Type B pancreatic cell (in vitro differentiated cells): ENCODE data around the gene CFAP69. TPM values are rescaled to one million over a fixed set of nuclear protein-coding genes. Genes with fewer than 3 reads are reported as not detected.
A peak's percentile ranks its signal among the peaks of the same experiment; 100 is the strongest.

Experiments
- DNase-seq: peaks from one replicate; pipeline ENCODE4 v3.0.0; 2021; ENCODE audit warnings: mixed read lengths; ENCODE audit not compliant: unreplicated experiment; ENCODE audit errors: extremely low spot score
- H3K27ac Mint-ChIP-seq: 2 replicates; pipeline ENCODE4 v1.8.0; 2021; ENCODE audit warnings: mild to moderate bottlenecking, mixed read lengths
- H3K27me3 Mint-ChIP-seq: 2 replicates; pipeline ENCODE4 v1.8.0; 2021; ENCODE audit warnings: mixed read lengths
- H3K36me3 Mint-ChIP-seq: 2 replicates; pipeline ENCODE4 v1.8.0; 2021; ENCODE audit warnings: mixed read lengths
- H3K4me1 Mint-ChIP-seq: one replicate; pipeline ENCODE4 v1.8.0; 2021; ENCODE audit warnings: mixed read lengths; ENCODE audit not compliant: unreplicated experiment
- H3K4me3 Mint-ChIP-seq: 2 replicates; pipeline ENCODE4 v1.8.0; 2021; ENCODE audit warnings: mild to moderate bottlenecking, mixed read lengths
- H3K9me3 Mint-ChIP-seq: 2 replicates; pipeline ENCODE4 v1.8.0; 2021; ENCODE audit warnings: mixed read lengths
- CTCF ChIP-seq: fragments of 200-600 bp; sonication (generic); conservative IDR thresholded peaks from 2 replicates; pipeline ENCODE4 v1.5.0; 2021; ENCODE audit warnings: antibody characterized with exemption, mild to moderate bottlenecking
- total RNA-seq: library from RNA; stranded (reverse); gene quantifications from 2 replicates; pipeline ENCODE4 v1.2.1, GENCODE V29; 2021; ENCODE audit warnings: low replicate concordance

The CFAP69 gene
- total RNA-seq, 1 donor from 2014 or later, result 6.2 TPM

- no peak for TF ChIP-seq CTCF
- H3K27ac Mint-ChIP-seq, result no peak overlapping the region
- H3K36me3 Mint-ChIP-seq, result no peaks in the 10 kb centered on the region
- peaks cover 20% of the 10 kb centered on the region for H3K27me3 Mint-ChIP-seq
- no peak for DNase-seq
- H3K4me1 Mint-ChIP-seq, result no peaks in the 10 kb centered on the region
- H3K9me3 Mint-ChIP-seq, result no peaks in the 10 kb centered on the region
- no peak overlapping the region for H3K4me3 Mint-ChIP-seq
Observed at GRCh38 chr7:90312745-90313144, 67.8 kb downstream of the CFAP69 start.

GRCh38 chr7:90313907-90314306 is 68.9 kb downstream of the CFAP69 start:
- DNase-seq, result no peak
- TF ChIP-seq CTCF, result no peak
- H3K36me3 Mint-ChIP-seq, result no peaks in the 10 kb centered on the region
- no peak overlapping the region for H3K27ac Mint-ChIP-seq
- H3K9me3 Mint-ChIP-seq, result no peaks in the 10 kb centered on the region
- H3K27me3 Mint-ChIP-seq, result peaks cover 27% of the 10 kb centered on the region
- H3K4me3 Mint-ChIP-seq, result no peak overlapping the region
- H3K4me1 Mint-ChIP-seq, result no peaks in the 10 kb centered on the region

- no peak for TF ChIP-seq CTCF
- Mint-ChIP-seq H3K9me3 (no peaks in the 10 kb centered on the region), H3K27ac (no peak overlapping the region), H3K36me3 (no peaks in the 10 kb centered on the region), H3K4me1 (peaks cover 8% of the 10 kb centered on the region), H3K27me3 (peaks cover 76% of the 10 kb centered on the region), H3K4me3 (peak overlapping the region; percentile 76)
- no peak for DNase-seq
Observed at GRCh38 chr7:90320014-90320413, 75.0 kb downstream of the CFAP69 start.

- Mint-ChIP-seq H3K9me3 (no peaks in the 10 kb centered on the region), H3K36me3 (no peaks in the 10 kb centered on the region), H3K4me3 (peak overlapping the region; percentile 76), H3K27me3 (peaks cover 77% of the 10 kb centered on the region), H3K27ac (no peak overlapping the region), H3K4me1 (peaks cover 8% of the 10 kb centered on the region)
- TF ChIP-seq CTCF, result no peak
- DNase-seq, result no peak
Observed at GRCh38 chr7:90320418-90320800, 75.4 kb downstream of the CFAP69 start.

GRCh38 chr7:90320801-90321494 is 76.0 kb downstream of the CFAP69 start, which contains the start of gene FAM237B:
Gene FAM237B, minus strand, starts transcription at chr7:90321304. Its CDS starts 1,556 bp downstream, at chr7:90319748.
- Mint-ChIP-seq H3K27ac (no peak within 1 kb of the TSS), H3K9me3 (no peaks in the 10 kb centered on the region), H3K36me3 (no peaks in the 10 kb centered on the region), H3K4me3 (peak within 1 kb of the TSS; percentile 76), H3K27me3 (peaks cover 78% of the 10 kb centered on the region), H3K4me1 (peaks cover 8% of the 10 kb centered on the region)
- TF ChIP-seq CTCF, result no peak
- peak; percentile 68 for DNase-seq
